Activated CD4-positive, alpha-beta T cell treated with anti-CD3 and anti-CD28 coated beads, Interleukin-2, amount 50 U/mL, for 24 hours (primary cell): ENCODE measurements around the gene NCKAP1.
"Not testable (repeated sequence)": the region's sequence is repeated elsewhere in the genome, so short reads cannot be mapped to it uniquely, and the experiment has no call there.

Experiments
- DNase-seq, 2 donors: peaks; one replicate each; pipeline ENCODE4 v3.0.0-alpha.2; 2020; ENCODE audit warnings: low read depth in 1 of 2, low spot score in 1 of 2

The NCKAP1 gene

DNA sequence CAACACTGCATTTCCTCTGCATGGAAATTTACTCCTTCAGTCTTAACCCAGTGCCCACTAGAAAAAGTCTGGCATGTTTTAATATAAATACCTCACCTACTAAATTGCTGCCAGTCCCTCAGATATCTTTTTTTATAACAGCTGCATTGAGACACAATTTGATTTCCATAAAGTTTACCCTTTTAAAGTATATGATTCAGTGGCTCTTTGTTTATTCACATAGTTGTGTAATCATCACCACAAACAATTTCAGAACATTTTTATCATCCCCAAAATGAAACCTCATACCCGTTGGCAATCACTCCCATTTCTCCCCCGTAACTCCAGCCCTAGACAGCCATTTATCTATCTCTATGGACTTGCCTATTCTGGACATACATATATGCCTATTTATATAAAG is 154.8 kb downstream of the NCKAP1 start:
- DNase-seq = no peak

DNA sequence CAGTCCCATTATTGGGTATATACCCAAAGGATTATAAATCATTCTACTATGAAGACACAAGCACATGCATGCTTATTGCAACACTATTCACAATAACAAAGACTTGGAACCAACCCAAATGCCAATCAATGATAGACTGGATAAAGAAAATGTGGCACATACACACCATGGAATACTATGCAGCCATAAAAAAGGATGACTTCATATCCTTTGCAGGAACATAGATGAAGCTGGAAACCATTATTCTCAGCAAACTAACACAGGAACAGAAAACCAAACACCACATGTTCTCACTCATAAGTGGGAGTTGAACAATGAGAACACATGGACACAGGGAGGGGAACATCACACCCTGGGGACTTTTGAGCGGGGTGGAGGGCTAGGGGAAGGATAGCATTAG is 158.2 kb downstream of the NCKAP1 start:
- not testable (repeated sequence) for DNase-seq

GRCh38 chr2:182876653-182877052 is 161.6 kb downstream of the NCKAP1 start:
- not testable (repeated sequence) for DNase-seq

- no peak for DNase-seq
Measured at GRCh38 chr2:182870227-182870626, 168.0 kb downstream of the NCKAP1 start.

- no peak for DNase-seq
Measured at GRCh38 chr2:182868054-182868796, 170.0 kb downstream of the NCKAP1 start.

GRCh38 chr2:182867426-182868053 is 170.7 kb downstream of the NCKAP1 start:
- no peak for DNase-seq

DNA sequence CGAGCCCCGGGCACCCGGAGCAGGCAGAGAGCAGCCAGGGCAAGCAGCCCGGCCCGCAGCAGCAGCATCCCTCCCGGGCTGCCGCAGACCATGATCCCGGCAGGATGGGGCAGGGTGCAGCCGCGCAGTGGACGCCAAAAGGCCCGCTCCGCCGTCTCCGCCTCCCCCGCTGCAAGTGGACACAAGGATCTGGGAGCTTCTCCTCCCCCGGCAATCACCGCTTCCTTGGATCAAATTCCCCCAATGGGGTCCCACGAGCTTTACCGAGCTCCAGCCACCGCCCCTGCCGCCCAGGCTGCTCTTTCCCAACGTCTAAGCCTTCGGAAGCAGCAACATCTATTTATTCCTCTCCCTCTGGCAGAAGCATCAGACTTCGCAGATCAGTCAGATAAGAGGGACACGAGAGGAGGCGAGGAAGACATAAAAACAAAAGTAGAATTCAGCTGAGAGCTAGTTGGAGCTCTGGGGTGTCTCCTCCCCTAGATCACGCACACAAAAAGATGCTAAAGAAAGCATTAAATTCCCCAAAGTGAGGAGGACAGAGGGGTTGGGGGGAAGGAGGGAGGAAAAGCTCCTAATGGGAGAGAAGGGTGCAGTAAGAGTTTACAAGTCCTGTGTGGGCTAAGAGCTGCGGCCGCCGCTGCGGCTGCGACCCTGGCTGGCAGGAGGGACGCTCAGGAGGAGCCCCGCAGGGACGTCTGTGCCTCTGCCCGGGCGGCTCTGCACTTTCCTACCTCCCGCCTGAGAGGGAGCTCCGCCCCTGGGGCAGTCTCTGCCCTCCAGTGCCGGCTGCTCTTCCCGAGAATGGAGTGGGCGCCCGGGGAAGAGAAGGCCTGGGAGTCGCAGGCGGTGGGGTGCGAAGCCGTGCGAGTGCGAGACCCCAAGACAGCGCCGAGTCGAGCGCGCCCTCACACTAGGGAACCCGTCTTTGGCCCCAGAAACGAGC is 171.5 kb downstream of the NCKAP1 start, which contains the start of gene FRZB:
FRZB (minus strand) TSS at position 177 of the 946 bp plus-strand sequence; CDS start at position 92, 85 bp downstream.
- DNase-seq = no peak

DNA sequence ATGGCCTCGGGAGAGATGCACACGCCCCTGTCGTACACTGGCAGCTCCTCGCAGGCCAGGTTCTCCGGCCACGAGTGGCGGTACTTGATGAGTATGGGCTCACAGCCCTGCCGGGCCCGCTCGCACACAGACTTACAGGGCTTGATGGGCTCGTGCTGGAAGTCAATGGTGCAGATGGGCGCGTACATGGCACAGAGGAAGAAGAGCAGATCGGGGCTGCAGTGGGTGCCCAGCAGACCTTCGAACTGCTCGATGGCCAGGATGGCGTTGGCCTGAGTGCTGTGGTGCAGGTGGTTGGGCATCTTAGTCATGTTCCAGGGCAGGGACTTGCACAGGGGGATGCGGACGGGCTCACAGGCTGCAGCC is 172.2 kb downstream of the NCKAP1 start:
- DNase-seq = no peak

DNA sequence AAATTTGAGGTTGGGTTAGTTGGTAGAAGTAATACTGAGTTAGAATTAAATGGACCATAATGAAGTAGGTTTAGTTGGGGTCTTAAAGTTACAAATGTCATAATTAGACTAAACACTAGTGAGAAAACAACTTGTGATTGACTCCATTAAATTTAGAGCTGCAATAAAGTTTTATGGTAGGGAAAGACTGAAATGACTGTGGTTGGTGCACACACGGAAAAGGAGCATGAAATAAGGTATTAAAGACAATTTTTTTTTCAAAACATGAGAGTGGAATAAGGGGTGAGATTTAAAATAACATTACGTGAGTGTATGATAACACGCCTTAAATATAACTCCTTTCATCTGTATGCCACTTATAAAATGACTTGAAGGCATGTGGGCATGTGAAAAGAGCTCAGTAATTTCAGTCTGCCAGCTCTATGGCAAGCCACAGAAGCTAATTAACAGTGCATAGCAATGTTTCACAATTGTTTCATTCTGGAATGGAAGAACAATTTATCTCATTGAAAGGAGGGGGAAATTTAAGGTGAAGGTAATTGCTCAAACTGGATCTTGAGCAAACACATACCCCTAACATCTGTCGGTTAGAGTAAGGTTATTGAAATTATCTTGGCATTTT is 173.2 kb downstream of the NCKAP1 start:
- DNase-seq = no peak

DNA sequence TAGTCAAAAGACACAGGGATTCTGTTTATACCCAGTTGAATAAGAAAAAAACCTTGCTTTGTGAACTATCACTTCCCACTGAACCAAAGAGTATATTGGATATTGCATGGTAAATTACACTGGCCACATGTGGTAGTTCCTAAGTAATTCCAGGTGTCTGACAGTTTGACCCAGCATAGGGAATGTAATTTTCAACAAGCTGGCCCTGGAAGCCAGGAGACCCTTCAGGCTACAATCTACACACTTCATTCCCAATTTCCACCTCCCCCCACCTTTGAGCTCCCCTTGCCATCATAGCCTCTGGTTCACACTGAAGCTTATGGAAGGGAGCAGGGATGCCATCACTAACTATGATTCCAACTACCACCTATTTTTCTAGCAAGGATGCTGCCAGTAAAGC is 174.6 kb downstream of the NCKAP1 start:
- no peak for DNase-seq

DNA sequence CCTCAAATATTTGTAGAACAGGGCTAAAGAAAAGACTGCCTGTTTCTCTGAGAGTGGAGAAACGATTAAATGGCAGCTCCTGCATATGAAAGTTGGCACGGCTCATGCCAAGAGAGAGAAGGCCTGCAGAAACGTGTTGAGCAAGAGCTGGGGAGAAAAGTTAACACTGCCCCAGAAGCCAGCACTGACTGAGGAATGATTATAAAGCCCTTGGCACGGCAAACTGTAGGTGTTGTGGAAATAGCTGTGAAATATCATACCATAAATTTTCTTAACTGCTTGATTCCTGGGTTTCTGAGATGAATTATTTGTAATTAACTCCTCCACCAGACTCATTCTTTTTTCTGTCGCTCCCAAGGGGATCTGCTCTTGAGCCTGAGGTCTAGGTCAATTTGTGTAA is 176.2 kb downstream of the NCKAP1 start:
- no peak for DNase-seq

- DNase-seq = no peak
Measured at GRCh38 chr2:182860858-182861257, 177.4 kb downstream of the NCKAP1 start.
